WTC11 (cell line): ENCODE measurements around the gene BAIAP2L2. TPM values are rescaled to one million over a fixed set of nuclear protein-coding genes. Genes with fewer than 3 reads are reported as not detected.

Source experiments
- ATAC-seq: fragments of 200-7000 bp; cut with Tn5 transposase; 2 replicates; pipeline ENCODE4 v1.10.0; 2021; ENCODE audit warnings: mild to moderate bottlenecking, moderate library complexity
- CTCF ChIA-PET: fragments of 300-600 bp; sonication (Branson Sonifier 250); formaldehyde crosslinking; loops from one replicate; lab custom pipeline; 2021; ENCODE audit warnings: antibody characterized with exemption; lab: Charles Lee
- POLR2A ChIA-PET: fragments of 350-600 bp; sonication (Branson Sonifier 250); formaldehyde crosslinking; loops from one replicate; lab custom pipeline; 2021; ENCODE audit warnings: antibody characterized with exemption; lab: Charles Lee
- DNase-seq: peaks from one replicate; pipeline ENCODE4 v3.0.0; 2021; ENCODE audit warnings: low spot score
- H3K27ac Mint-ChIP-seq: 2 replicates; pipeline ENCODE4 v1.8.0; 2021; ENCODE audit warnings: mixed read lengths
- H3K27me3 Mint-ChIP-seq: 2 replicates; pipeline ENCODE4 v1.8.0; 2021; ENCODE audit warnings: low read depth, mild to moderate bottlenecking, moderate library complexity, mixed read lengths
- H3K36me3 Mint-ChIP-seq: 2 replicates; pipeline ENCODE4 v1.8.0; 2021; ENCODE audit warnings: mixed read lengths
- H3K4me1 Mint-ChIP-seq: 2 replicates; pipeline ENCODE4 v1.8.0; 2022; ENCODE audit warnings: mixed read lengths
- H3K4me3 Mint-ChIP-seq: 2 replicates; pipeline ENCODE4 v1.8.0; 2021; ENCODE audit warnings: mild to moderate bottlenecking, moderate library complexity, mixed read lengths
- H3K9me3 Mint-ChIP-seq: 2 replicates; pipeline ENCODE4 v1.8.0; 2021; ENCODE audit warnings: mixed read lengths
- ATF1 ChIP-seq: sonication (generic); formaldehyde crosslinking; IDR thresholded peaks from 2 replicates; pipeline ENCODE4 v1.8.1; 2023; ENCODE audit warnings: mild to moderate bottlenecking, moderate library complexity, missing genetic modification reagents
- CREB1 ChIP-seq: sonication (generic); formaldehyde crosslinking; IDR thresholded peaks from 2 replicates; pipeline ENCODE4 v1.8.0; 2023; ENCODE audit warnings: mild to moderate bottlenecking, missing genetic modification reagents
- EMX1 ChIP-seq: fragments of 250-450 bp; sonication (Bioruptor Pico); IDR thresholded peaks from 2 replicates; pipeline ENCODE4 v1.8.0; 2021; ENCODE audit warnings: mild to moderate bottlenecking
- FOXP1 ChIP-seq: sonication (generic); formaldehyde crosslinking; IDR thresholded peaks from 2 replicates; pipeline ENCODE4 v1.8.0; 2022; ENCODE audit warnings: missing genetic modification reagents, mild to moderate bottlenecking, moderate library complexity, borderline replicate concordance
- MYBL2 ChIP-seq: sonication (generic); formaldehyde crosslinking; IDR thresholded peaks from 2 replicates; pipeline ENCODE4 v1.8.1; 2023; ENCODE audit warnings: mild to moderate bottlenecking, moderate library complexity, missing genetic modification reagents
- RORB ChIP-seq: fragments of 250-450 bp; sonication (Bioruptor Pico); IDR thresholded peaks from 2 replicates; pipeline ENCODE4 v1.9.0; 2021; ENCODE audit warnings: mild to moderate bottlenecking
- SP1 ChIP-seq: sonication (generic); formaldehyde crosslinking; conservative IDR thresholded peaks from 2 replicates; pipeline ENCODE4 v1.8.1; 2022; ENCODE audit warnings: missing genetic modification reagents
- ZNF219 ChIP-seq: sonication (generic); formaldehyde crosslinking; IDR thresholded peaks from 2 replicates; pipeline ENCODE4 v1.8.0; 2023; ENCODE audit warnings: missing genetic modification reagents, mild to moderate bottlenecking, borderline replicate concordance
- ZNF416 ChIP-seq: fragments of 250-450 bp; sonication (Bioruptor Pico); IDR thresholded peaks from 2 replicates; pipeline ENCODE4 v1.9.0; 2021; ENCODE audit warnings: mild to moderate bottlenecking, inconsistent platforms
- total RNA-seq: library from RNA; stranded (reverse); gene quantifications from 3 replicates; pipeline ENCODE4 v1.2.3, GENCODE V29; 2021
- TF ChIP-seq, protein P1 (sequence below): sonication (generic); formaldehyde crosslinking; IDR thresholded peaks from 2 replicates; pipeline ENCODE4 v1.8.0; 2022; ENCODE audit warnings: mild to moderate bottlenecking, missing genetic modification reagents
- TF ChIP-seq, protein P2 (sequence below): sonication (generic); formaldehyde crosslinking; IDR thresholded peaks from 2 replicates; pipeline ENCODE4 v1.8.0; 2023; ENCODE audit warnings: mild to moderate bottlenecking, missing genetic modification reagents
- TF ChIP-seq, protein P3 (sequence below): sonication (generic); formaldehyde crosslinking; IDR thresholded peaks from 2 replicates; pipeline ENCODE4 v1.8.1; 2023; ENCODE audit warnings: mild to moderate bottlenecking, moderate library complexity, missing genetic modification reagents
- TF ChIP-seq, protein P4 (sequence below): fragments of 200-600 bp; IDR thresholded peaks from 2 replicates; pipeline ENCODE4 v1.8.0; 2022; ENCODE audit warnings: antibody characterized with exemption
- TF ChIP-seq, protein P5 (sequence below): sonication (generic); formaldehyde crosslinking; IDR thresholded peaks from 2 replicates; pipeline ENCODE4 v1.8.0; 2022; ENCODE audit warnings: missing genetic modification reagents
- TF ChIP-seq, protein P6 (sequence below): sonication (generic); formaldehyde crosslinking; IDR thresholded peaks from 2 replicates; pipeline ENCODE4 v1.8.1; 2022; ENCODE audit warnings: missing genetic modification reagents, borderline replicate concordance
- TF ChIP-seq, protein P7 (sequence below): sonication (generic); formaldehyde crosslinking; IDR thresholded peaks from 2 replicates; pipeline ENCODE4 v1.8.1; 2022; ENCODE audit warnings: low read depth, mild to moderate bottlenecking, moderate library complexity, missing genetic modification reagents, borderline replicate concordance
- TF ChIP-seq, protein P8 (sequence below): sonication (generic); formaldehyde crosslinking; IDR thresholded peaks from 2 replicates; pipeline ENCODE4 v1.8.1; 2022; ENCODE audit warnings: mild to moderate bottlenecking, missing genetic modification reagents, moderate library complexity, borderline replicate concordance
- TF ChIP-seq, protein P9 (sequence below): fragments of 250-450 bp; sonication (Bioruptor Pico); conservative IDR thresholded peaks from 2 replicates; pipeline ENCODE4 v1.9.0; 2021; ENCODE audit warnings: mild to moderate bottlenecking

BAIAP2L2 gene
- total RNA-seq, 1 experiment from 2014 or later = 3.0 TPM

DNA sequence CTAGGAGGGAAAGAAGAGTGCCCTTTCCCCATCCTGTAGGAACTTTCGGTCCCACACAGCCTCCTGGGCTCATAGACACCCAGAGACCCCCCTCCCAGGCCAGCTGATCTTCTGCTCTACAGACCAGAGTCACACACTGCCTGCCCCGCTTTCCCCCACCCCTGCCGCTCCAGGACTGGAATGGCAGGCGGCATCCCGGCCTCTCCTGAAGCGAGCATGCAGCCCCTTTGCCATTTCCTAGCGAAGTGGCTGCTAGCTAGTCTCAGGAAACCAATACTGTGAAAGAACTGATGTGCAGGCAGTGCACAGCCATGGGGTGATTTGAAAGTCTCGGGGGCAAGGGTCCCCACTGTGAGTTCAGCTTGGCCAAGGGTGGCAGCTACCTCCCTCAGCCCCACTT, 44.9 kb downstream of the BAIAP2L2 start:
- no peak overlapping the region for H3K27ac Mint-ChIP-seq
- DNase-seq (no peak), ATAC-seq (no peak)
- no peaks in the 10 kb centered on the region for H3K27me3 Mint-ChIP-seq
- no peak overlapping the region for H3K4me3 Mint-ChIP-seq
- CTCF ChIA-PET = interaction anchor here (1.0 to 6.4 kb wide), 5 partner anchors 9 to 116 kb away, joined by 3 to 42 read pairs (median 9); partner anchors contain the start of gene PLA2G6
- H3K4me1 Mint-ChIP-seq = no peaks in the 10 kb centered on the region
- H3K9me3 Mint-ChIP-seq = no peaks in the 10 kb centered on the region
- POLR2A ChIA-PET = interaction anchor here (0.6 kb wide), 1 partner anchor 47 kb away, joined by 4 read pairs; no protein-coding TSS in a partner anchor
- peaks cover 24% of the 10 kb centered on the region for H3K36me3 Mint-ChIP-seq
- no peak for TF ChIP-seq ZNF219 (CRISPR knock-in tag)
- TF ChIP-seq FOXP1 = no peak
- TF ChIP-seq, protein P1, sequence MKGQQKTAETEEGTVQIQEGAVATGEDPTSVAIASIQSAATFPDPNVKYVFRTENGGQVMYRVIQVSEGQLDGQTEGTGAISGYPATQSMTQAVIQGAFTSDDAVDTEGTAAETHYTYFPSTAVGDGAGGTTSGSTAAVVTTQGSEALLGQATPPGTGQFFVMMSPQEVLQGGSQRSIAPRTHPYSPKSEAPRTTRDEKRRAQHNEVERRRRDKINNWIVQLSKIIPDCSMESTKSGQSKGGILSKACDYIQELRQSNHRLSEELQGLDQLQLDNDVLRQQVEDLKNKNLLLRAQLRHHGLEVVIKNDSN (CRISPR knock-in tag) = no peak
- no peak for TF ChIP-seq EMX1
- TF ChIP-seq CREB1 (CRISPR knock-in tag) = no peak
- no peak for TF ChIP-seq ATF1 (CRISPR knock-in tag)
- TF ChIP-seq, protein P2, sequence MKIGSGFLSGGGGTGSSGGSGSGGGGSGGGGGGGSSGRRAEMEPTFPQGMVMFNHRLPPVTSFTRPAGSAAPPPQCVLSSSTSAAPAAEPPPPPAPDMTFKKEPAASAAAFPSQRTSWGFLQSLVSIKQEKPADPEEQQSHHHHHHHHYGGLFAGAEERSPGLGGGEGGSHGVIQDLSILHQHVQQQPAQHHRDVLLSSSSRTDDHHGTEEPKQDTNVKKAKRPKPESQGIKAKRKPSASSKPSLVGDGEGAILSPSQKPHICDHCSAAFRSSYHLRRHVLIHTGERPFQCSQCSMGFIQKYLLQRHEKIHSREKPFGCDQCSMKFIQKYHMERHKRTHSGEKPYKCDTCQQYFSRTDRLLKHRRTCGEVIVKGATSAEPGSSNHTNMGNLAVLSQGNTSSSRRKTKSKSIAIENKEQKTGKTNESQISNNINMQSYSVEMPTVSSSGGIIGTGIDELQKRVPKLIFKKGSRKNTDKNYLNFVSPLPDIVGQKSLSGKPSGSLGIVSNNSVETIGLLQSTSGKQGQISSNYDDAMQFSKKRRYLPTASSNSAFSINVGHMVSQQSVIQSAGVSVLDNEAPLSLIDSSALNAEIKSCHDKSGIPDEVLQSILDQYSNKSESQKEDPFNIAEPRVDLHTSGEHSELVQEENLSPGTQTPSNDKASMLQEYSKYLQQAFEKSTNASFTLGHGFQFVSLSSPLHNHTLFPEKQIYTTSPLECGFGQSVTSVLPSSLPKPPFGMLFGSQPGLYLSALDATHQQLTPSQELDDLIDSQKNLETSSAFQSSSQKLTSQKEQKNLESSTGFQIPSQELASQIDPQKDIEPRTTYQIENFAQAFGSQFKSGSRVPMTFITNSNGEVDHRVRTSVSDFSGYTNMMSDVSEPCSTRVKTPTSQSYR (CRISPR knock-in tag) = no peak
- TF ChIP-seq, protein P3, sequence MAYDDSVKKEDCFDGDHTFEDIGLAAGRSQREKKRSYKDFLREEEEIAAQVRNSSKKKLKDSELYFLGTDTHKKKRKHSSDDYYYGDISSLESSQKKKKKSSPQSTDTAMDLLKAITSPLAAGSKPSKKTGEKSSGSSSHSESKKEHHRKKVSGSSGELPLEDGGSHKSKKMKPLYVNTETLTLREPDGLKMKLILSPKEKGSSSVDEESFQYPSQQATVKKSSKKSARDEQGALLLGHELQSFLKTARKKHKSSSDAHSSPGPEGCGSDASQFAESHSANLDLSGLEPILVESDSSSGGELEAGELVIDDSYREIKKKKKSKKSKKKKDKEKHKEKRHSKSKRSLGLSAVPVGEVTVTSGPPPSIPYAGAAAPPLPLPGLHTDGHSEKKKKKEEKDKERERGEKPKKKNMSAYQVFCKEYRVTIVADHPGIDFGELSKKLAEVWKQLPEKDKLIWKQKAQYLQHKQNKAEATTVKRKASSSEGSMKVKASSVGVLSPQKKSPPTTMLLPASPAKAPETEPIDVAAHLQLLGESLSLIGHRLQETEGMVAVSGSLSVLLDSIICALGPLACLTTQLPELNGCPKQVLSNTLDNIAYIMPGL = no peak
- TF ChIP-seq, protein P4, sequence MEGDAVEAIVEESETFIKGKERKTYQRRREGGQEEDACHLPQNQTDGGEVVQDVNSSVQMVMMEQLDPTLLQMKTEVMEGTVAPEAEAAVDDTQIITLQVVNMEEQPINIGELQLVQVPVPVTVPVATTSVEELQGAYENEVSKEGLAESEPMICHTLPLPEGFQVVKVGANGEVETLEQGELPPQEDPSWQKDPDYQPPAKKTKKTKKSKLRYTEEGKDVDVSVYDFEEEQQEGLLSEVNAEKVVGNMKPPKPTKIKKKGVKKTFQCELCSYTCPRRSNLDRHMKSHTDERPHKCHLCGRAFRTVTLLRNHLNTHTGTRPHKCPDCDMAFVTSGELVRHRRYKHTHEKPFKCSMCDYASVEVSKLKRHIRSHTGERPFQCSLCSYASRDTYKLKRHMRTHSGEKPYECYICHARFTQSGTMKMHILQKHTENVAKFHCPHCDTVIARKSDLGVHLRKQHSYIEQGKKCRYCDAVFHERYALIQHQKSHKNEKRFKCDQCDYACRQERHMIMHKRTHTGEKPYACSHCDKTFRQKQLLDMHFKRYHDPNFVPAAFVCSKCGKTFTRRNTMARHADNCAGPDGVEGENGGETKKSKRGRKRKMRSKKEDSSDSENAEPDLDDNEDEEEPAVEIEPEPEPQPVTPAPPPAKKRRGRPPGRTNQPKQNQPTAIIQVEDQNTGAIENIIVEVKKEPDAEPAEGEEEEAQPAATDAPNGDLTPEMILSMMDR = no peak
- TF ChIP-seq MYBL2 (CRISPR knock-in tag) = no peak
- TF ChIP-seq SP1 (CRISPR knock-in tag) = no peak
- TF ChIP-seq, protein P5, sequence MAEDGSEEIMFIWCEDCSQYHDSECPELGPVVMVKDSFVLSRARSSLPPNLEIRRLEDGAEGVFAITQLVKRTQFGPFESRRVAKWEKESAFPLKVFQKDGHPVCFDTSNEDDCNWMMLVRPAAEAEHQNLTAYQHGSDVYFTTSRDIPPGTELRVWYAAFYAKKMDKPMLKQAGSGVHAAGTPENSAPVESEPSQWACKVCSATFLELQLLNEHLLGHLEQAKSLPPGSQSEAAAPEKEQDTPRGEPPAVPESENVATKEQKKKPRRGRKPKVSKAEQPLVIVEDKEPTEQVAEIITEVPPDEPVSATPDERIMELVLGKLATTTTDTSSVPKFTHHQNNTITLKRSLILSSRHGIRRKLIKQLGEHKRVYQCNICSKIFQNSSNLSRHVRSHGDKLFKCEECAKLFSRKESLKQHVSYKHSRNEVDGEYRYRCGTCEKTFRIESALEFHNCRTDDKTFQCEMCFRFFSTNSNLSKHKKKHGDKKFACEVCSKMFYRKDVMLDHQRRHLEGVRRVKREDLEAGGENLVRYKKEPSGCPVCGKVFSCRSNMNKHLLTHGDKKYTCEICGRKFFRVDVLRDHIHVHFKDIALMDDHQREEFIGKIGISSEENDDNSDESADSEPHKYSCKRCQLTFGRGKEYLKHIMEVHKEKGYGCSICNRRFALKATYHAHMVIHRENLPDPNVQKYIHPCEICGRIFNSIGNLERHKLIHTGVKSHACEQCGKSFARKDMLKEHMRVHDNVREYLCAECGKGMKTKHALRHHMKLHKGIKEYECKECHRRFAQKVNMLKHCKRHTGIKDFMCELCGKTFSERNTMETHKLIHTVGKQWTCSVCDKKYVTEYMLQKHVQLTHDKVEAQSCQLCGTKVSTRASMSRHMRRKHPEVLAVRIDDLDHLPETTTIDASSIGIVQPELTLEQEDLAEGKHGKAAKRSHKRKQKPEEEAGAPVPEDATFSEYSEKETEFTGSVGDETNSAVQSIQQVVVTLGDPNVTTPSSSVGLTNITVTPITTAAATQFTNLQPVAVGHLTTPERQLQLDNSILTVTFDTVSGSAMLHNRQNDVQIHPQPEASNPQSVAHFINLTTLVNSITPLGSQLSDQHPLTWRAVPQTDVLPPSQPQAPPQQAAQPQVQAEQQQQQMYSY (CRISPR knock-in tag) = no peak

DNA sequence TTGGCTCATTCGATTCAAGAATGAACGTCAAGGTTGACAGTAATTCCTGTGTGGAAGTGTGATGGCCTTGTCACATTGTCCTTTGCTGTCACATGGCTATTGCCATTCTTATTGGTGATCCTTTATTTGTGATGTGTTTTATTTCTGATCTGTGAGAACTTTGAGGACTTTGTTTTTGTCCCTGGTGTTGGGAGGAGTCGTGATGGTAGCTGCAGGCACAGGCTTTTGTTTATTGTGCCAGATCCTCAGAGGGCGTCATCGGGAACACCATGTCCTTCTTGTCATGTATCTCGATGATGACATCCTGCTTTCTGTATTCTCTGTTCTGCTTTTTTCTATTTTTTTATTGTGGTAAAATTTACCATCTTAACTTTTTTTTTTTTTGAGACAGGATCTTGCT, 47.7 kb downstream of the BAIAP2L2 start:
- Mint-ChIP-seq H3K4me3 (no peak overlapping the region), H3K4me1 (peaks cover 5% of the 10 kb centered on the region), H3K27ac (no peak overlapping the region), H3K9me3 (no peaks in the 10 kb centered on the region), H3K27me3 (no peaks in the 10 kb centered on the region), H3K36me3 (peaks cover 27% of the 10 kb centered on the region)
- no peak for DNase-seq
- CTCF ChIA-PET = no interaction called here
- POLR2A ChIA-PET = no interaction called here
- no peak for ATAC-seq
- TF ChIP-seq, protein P6, sequence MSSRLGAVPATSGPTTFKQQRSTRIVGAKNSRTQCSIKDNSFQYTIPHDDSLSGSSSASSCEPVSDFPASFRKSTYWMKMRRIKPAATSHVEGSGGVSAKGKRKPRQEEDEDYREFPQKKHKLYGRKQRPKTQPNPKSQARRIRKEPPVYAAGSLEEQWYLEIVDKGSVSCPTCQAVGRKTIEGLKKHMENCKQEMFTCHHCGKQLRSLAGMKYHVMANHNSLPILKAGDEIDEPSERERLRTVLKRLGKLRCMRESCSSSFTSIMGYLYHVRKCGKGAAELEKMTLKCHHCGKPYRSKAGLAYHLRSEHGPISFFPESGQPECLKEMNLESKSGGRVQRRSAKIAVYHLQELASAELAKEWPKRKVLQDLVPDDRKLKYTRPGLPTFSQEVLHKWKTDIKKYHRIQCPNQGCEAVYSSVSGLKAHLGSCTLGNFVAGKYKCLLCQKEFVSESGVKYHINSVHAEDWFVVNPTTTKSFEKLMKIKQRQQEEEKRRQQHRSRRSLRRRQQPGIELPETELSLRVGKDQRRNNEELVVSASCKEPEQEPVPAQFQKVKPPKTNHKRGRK (CRISPR knock-in tag) = no peak
- TF ChIP-seq, protein P7, sequence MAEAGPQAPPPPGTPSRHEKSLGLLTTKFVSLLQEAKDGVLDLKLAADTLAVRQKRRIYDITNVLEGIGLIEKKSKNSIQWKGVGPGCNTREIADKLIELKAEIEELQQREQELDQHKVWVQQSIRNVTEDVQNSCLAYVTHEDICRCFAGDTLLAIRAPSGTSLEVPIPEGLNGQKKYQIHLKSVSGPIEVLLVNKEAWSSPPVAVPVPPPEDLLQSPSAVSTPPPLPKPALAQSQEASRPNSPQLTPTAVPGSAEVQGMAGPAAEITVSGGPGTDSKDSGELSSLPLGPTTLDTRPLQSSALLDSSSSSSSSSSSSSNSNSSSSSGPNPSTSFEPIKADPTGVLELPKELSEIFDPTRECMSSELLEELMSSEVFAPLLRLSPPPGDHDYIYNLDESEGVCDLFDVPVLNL = no peak
- no peak for TF ChIP-seq ZNF416 (CRISPR knock-in tag)
- TF ChIP-seq, protein P8, sequence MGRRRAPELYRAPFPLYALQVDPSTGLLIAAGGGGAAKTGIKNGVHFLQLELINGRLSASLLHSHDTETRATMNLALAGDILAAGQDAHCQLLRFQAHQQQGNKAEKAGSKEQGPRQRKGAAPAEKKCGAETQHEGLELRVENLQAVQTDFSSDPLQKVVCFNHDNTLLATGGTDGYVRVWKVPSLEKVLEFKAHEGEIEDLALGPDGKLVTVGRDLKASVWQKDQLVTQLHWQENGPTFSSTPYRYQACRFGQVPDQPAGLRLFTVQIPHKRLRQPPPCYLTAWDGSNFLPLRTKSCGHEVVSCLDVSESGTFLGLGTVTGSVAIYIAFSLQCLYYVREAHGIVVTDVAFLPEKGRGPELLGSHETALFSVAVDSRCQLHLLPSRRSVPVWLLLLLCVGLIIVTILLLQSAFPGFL (CRISPR knock-in tag) = no peak
- TF ChIP-seq, protein P9, sequence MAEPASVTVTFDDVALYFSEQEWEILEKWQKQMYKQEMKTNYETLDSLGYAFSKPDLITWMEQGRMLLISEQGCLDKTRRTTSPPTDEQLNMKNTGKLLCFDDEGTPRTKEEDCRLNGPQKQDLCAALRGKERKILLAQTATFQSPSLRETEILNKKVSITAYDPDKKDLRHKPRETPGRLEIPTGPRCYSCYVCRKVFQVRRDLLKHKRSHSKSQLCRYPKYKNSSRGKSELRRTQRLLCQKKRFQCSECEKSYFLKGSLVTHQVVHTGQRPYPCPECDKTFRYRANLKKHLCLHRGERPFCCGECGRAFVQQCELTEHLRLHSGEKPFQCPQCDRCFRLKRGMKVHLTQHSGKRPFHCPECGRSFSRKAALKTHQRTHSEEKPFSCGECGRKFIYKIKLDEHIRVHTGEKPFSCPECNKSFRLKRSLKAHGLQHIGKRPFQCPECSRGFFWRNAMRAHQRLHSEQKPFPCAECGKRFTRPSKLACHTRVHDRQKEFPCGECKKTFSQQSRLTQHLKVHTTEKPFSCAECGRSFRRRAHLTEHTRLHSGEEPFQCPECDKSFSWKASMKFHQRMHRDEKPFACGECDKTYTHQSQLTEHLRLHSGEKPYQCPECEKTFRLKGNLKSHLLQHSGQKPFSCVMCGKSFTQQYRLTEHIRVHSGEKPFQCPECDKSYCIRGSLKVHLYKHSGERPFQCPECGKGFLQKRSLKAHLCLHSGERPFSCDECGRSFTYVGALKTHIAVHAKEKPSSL (CRISPR knock-in tag) = no peak
- no peak for TF ChIP-seq RORB (CRISPR knock-in tag)
